GM12878 (cell line): Measurements from ENCODE around the gene MRPS21. TPM values are rescaled to one million over a fixed set of nuclear protein-coding genes. Genes with fewer than 3 reads are reported as not detected.

Source experiments
- ATAC-seq: fragments of 200-7000 bp; cut with Tn5 transposase; 3 replicates; pipeline ENCODE4 v1.9.1; 2020; ENCODE audit warnings: mild to moderate bottlenecking, moderate library complexity
- BruUV-seq: library from RNA; stranded (reverse); fragments of 400-500 nt; replicated peaks from 2 replicates; lab custom pipeline; 2021; lab: Mats Ljungman, UMichigan
- CTCF ChIA-PET: fragments of 300-600 bp; sonication (Branson Sonifier 250); formaldehyde crosslinking; extraction: SDS; loops from one replicate; lab custom pipeline; 2021; ENCODE audit warnings: inconsistent platforms; lab: Yijun Ruan, JAX
- POLR2A ChIA-PET: fragments of 350-600 bp; formaldehyde crosslinking; extraction: SDS; loops from one replicate; lab custom pipeline; 2021; ENCODE audit warnings: inconsistent platforms; lab: Charles Lee
- RAD21 ChIA-PET: fragments of 300-600 bp; sonication (Branson Sonifier 250); formaldehyde crosslinking; loops from one replicate; lab custom pipeline; 2023; ENCODE audit warnings: antibody characterized with exemption; ENCODE audit not compliant: unreplicated experiment; lab: Charles Lee
- SMC1A ChIA-PET: fragments of 300-600 bp; sonication (Branson Sonifier 250); formaldehyde crosslinking; loops from one replicate; lab custom pipeline; 2023; ENCODE audit not compliant: unreplicated experiment, uncharacterized antibody; lab: Charles Lee
- DNase-seq: peaks from one replicate; pipeline ENCODE4 v3.0.0-alpha.2; 2011; ENCODE audit warnings: low read depth, low spot score
- FAIRE-seq: peaks from 3 replicates; lab custom pipeline; 2011; peaks lifted over from hg19 to GRCh38; lab: Jason Lieb, UNC
- H2AFZ ChIP-seq: 2 replicates; pipeline ENCODE4 v1.6.0; 2011; ENCODE audit warnings: low read depth, low read length, control low read depth; ENCODE audit not compliant: control insufficient read depth
- H3K27ac ChIP-seq: 2 replicates; pipeline ENCODE4 v1.5.1; 2011; ENCODE audit warnings: control low read depth; ENCODE audit not compliant: control insufficient read depth, insufficient read depth
- H3K27me3 ChIP-seq, 2 experiments: replicated peaks in 1 of 2; 2 replicates each; pipeline versions ENCODE4 v1.6.0 to v1.6.1; 2011; ENCODE audit warnings: low read length in 1 of 2; ENCODE audit not compliant: control insufficient read depth in 2 of 2, insufficient read depth in 2 of 2
- H3K36me3 ChIP-seq, 2 experiments: 2 replicates each; pipeline ENCODE4 v1.5.1; 2011; ENCODE audit warnings: low read length in 1 of 2; ENCODE audit not compliant: control insufficient read depth in 2 of 2, insufficient read depth in 2 of 2
- H3K4me1 ChIP-seq: 2 replicates; pipeline ENCODE4 v1.6.1; 2011; ENCODE audit warnings: mild to moderate bottlenecking, low read length, moderate library complexity, mixed read lengths; ENCODE audit not compliant: control insufficient read depth, insufficient read depth
- H3K4me2 ChIP-seq: 2 replicates; pipeline ENCODE4 v1.6.0; 2011; ENCODE audit warnings: control low read depth; ENCODE audit not compliant: control insufficient read depth, insufficient read depth
- H3K4me3 ChIP-seq: fragments of 200-600 bp; sonication (generic); 2 replicates; pipeline ENCODE4 v1.5.1; 2016
- H3K79me2 ChIP-seq: 2 replicates; pipeline ENCODE4 v1.6.0; 2011; ENCODE audit warnings: low read length; ENCODE audit not compliant: control insufficient read depth, insufficient read depth
- H3K9ac ChIP-seq: 2 replicates; pipeline ENCODE4 v1.8.0; 2011; ENCODE audit warnings: low read length, control low read depth, mixed read lengths; ENCODE audit not compliant: control insufficient read depth, insufficient read depth
- H3K9me3 ChIP-seq: replicated peaks from 3 replicates; pipeline ENCODE4 v1.5.1; 2011; ENCODE audit warnings: mild to moderate bottlenecking, low read length; ENCODE audit not compliant: control insufficient read depth, insufficient read depth
- H4K20me1 ChIP-seq: 2 replicates; pipeline ENCODE4 v1.6.0; 2011; ENCODE audit not compliant: control insufficient read depth, insufficient read depth
- BHLHE40 ChIP-seq, 2 experiments: fragments of 450-650 bp in 1 of 2; IDR thresholded peaks; 2 replicates each; pipeline ENCODE4 v1.6.1; 2011 to 2017; ENCODE audit warnings: low read depth in 2 of 2, borderline replicate concordance in 1 of 2, improper control_type of control experiment in 1 of 2, low read length in 1 of 2, mild to moderate bottlenecking in 1 of 2
- MYB ChIP-seq: fragments of 150-350 bp; IDR thresholded peaks from 2 replicates; pipeline ENCODE4 v1.6.1; 2014; ENCODE audit warnings: mild to moderate bottlenecking, low read depth, low read length, borderline replicate concordance
- POLR2AphosphoS5 ChIP-seq: IDR thresholded peaks from 2 replicates; pipeline ENCODE4 v1.6.1; 2011; ENCODE audit warnings: mild to moderate bottlenecking, low read length, inconsistent platforms
- SREBF1 ChIP-seq: IDR thresholded peaks from 2 replicates; pipeline ENCODE4 v1.6.1; 2012; ENCODE audit warnings: mild to moderate bottlenecking, low read length
- TARDBP ChIP-seq: IDR thresholded peaks from 2 replicates; pipeline ENCODE4 v1.6.1; 2016; ENCODE audit warnings: borderline replicate concordance
- YY1 ChIP-seq: IDR thresholded peaks from 2 replicates; pipeline ENCODE4 v1.6.1; 2011; ENCODE audit warnings: low read depth, mild to moderate bottlenecking, low read length
- WGBS: methylation state at CpG from one replicate; pipeline ENCODE4 v1.1.6; 2016; ENCODE audit warnings: low lambda C conversion rate; ENCODE audit not compliant: insufficient replicate concordance, insufficient coverage; ENCODE audit errors: missing lambda C conversion rate; 5-methylcytosine and 5-hydroxymethylcytosine counted together
- in situ Hi-C: fragments of 300-500 bp; cut with MboI; formaldehyde crosslinking; loops from 9 replicates; pipeline ENCODE4 v1.14.3; 2018; ENCODE audit warnings: mixed read lengths
- intact Hi-C: fragments of 100-400 bp; cut with micrococcal nuclease; formaldehyde crosslinking; loops from one replicate; pipeline ENCODE4 v1.14.2; 2022; ENCODE audit not compliant: unreplicated experiment
- polyA plus RNA-seq, 11 experiments: library from polyadenylated mRNA; depleted of rRNA in 4 of 11; unstranded in 6 of 11; stranded (reverse) in 5 of 11; fragments of >200 nt; fragmentation: Nextera tagmentation in 4 of 11; fragmentation: Illumina TruSeq in 1 of 11; extraction: Ambion mirVana in 4 of 11; extraction: Trizol in 1 of 11; gene quantifications; 1 replicate in 1 of 11; 2 replicates in 10 of 11; pipeline versions ENCODE4 v1.2.1 to v1.2.3, GENCODE V29; 2011 to 2016; ENCODE audit warnings: inconsistent platforms in 2 of 11, missing spikeins in 2 of 11, low read depth in 1 of 11
- total RNA-seq, 4 experiments: library from RNA; depleted of rRNA in 3 of 4; stranded (reverse); fragments of >200 nt in 3 of 4; fragmentation: Illumina TruSeq in 1 of 4; extraction: Trizol in 1 of 4; gene quantifications; 2 replicates each; pipeline versions ENCODE4 v1.2.1 to v1.2.3, GENCODE V29; 2013 to 2021
- TF ChIP-seq, protein P1 (sequence below): fragments of 450-650 bp; IDR thresholded peaks from 2 replicates; pipeline ENCODE4 v1.6.1; 2016; ENCODE audit warnings: mild to moderate bottlenecking, moderate library complexity, borderline replicate concordance
- TF ChIP-seq, protein P2 (sequence below): IDR thresholded peaks from 2 replicates; pipeline ENCODE4 v1.6.1; 2012; ENCODE audit warnings: low read length, inconsistent platforms
- TF ChIP-seq, protein P3 (sequence below): IDR thresholded peaks from 2 replicates; pipeline ENCODE4 v1.6.1; 2011; ENCODE audit warnings: borderline replicate concordance, low read depth, mild to moderate bottlenecking, moderate library complexity, mixed read lengths, low read length; ENCODE audit not compliant: insufficient read depth; ENCODE audit errors: extremely low read length

Gene MRPS21
- total and polyA plus RNA-seq, 10 of the 15 experiments (the other 5 are each of a cell fraction or from before 2014, with no cell fraction given): 69.4 to 275 (median 103) TPM

DNA sequence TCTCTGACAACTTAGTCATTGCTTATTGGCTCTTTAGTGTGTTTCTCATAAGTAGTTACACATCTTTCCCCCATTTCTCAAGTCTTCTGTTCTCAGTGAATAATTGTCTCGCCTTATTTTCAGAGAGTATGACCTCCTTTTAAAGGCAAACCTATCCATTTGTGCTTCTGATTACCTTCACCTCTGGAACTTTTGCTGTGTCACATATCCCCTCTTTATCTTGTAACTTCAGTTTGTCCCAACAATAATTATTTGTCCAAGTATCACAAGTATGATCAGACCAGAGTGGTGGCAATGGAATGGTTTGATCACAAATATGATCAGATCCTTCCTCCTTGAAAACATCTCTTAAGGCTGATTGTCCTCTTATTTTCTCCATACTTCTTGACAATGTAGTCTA lies 5.3 kb upstream of the MRPS21 start (continued):
- TF ChIP-seq, protein P1, sequence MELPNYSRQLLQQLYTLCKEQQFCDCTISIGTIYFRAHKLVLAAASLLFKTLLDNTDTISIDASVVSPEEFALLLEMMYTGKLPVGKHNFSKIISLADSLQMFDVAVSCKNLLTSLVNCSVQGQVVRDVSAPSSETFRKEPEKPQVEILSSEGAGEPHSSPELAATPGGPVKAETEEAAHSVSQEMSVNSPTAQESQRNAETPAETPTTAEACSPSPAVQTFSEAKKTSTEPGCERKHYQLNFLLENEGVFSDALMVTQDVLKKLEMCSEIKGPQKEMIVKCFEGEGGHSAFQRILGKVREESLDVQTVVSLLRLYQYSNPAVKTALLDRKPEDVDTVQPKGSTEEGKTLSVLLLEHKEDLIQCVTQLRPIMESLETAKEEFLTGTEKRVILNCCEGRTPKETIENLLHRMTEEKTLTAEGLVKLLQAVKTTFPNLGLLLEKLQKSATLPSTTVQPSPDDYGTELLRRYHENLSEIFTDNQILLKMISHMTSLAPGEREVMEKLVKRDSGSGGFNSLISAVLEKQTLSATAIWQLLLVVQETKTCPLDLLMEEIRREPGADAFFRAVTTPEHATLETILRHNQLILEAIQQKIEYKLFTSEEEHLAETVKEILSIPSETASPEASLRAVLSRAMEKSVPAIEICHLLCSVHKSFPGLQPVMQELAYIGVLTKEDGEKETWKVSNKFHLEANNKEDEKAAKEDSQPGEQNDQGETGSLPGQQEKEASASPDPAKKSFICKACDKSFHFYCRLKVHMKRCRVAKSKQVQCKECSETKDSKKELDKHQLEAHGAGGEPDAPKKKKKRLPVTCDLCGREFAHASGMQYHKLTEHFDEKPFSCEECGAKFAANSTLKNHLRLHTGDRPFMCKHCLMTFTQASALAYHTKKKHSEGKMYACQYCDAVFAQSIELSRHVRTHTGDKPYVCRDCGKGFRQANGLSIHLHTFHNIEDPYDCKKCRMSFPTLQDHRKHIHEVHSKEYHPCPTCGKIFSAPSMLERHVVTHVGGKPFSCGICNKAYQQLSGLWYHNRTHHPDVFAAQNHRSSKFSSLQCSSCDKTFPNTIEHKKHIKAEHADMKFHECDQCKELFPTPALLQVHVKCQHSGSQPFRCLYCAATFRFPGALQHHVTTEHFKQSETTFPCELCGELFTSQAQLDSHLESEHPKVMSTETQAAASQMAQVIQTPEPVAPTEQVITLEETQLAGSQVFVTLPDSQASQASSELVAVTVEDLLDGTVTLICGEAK: no peak
- TF ChIP-seq POLR2AphosphoS5: no peak
- TF ChIP-seq, protein P2, sequence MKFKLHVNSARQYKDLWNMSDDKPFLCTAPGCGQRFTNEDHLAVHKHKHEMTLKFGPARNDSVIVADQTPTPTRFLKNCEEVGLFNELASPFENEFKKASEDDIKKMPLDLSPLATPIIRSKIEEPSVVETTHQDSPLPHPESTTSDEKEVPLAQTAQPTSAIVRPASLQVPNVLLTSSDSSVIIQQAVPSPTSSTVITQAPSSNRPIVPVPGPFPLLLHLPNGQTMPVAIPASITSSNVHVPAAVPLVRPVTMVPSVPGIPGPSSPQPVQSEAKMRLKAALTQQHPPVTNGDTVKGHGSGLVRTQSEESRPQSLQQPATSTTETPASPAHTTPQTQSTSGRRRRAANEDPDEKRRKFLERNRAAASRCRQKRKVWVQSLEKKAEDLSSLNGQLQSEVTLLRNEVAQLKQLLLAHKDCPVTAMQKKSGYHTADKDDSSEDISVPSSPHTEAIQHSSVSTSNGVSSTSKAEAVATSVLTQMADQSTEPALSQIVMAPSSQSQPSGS: no peak
- no peak for TF ChIP-seq YY1
- TF ChIP-seq MYB: no peak
- no peak for TF ChIP-seq TARDBP
- no peak for TF ChIP-seq BHLHE40 (IDR thresholded peaks at IDR 0.05; ENCODE audit: borderline replicate concordance in 1 of 2, low read depth in 2 of 2, low read length in 1 of 2)

DNA sequence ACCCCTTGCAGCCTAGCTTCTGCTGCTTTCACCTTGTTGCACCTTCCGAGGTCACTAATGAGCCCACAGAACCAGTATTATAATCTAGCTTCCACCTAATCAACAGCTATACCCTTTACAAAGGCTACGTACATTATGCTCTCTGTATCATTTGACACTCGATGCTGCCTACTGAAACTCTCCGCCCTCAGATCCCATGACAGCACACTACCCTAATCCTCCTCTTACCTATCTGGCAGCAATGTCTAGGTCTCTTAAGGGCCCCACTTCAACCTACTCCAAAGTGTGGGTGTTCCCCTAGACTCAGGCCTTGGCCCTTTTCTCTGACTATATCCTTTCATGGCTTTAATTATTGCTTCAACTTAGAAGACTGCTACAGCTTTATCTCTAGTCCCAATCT lies 4.8 kb upstream of the MRPS21 start:
- FAIRE-seq: no peak
- no TSS peak for BruUV-seq

More for the DNA sequence above, 4.8 kb upstream of the MRPS21 start:
- Histone ChIP-seq H3K27me3 (no peaks in the 10 kb centered on the region), H3K79me2 (peaks cover 2% of the 10 kb centered on the region), H4K20me1 (no peaks in the 10 kb centered on the region), H3K27ac (no peak overlapping the region), H3K4me1 (no peaks in the 10 kb centered on the region), H2AFZ (no peak overlapping the region), H3K9me3 (no peaks in the 10 kb centered on the region), H3K4me2 (no peak overlapping the region), H3K9ac (no peak overlapping the region), H3K4me3 (no peak overlapping the region), H3K36me3 (no peaks in the 10 kb centered on the region)
- no peak for ATAC-seq
- RAD21 ChIA-PET: interaction anchor here (0.6 to 0.8 kb wide), 2 partner anchors 33 to 240 kb away, joined by 3 read pairs; no protein-coding TSS in a partner anchor
- SMC1A ChIA-PET: no interaction called here
- intact Hi-C loops: no loop called here
- no peak for DNase-seq
- in situ Hi-C loops: no loop called here
- WGBS: 76% methylated on average over 4 of the region's 4 CpGs
- CTCF ChIA-PET: no interaction called here
- POLR2A ChIA-PET: interaction anchor here (0.6 kb wide), 1 partner anchor 32 kb away, joined by 3 read pairs; no protein-coding TSS in a partner anchor
- TF ChIP-seq, protein P3, sequence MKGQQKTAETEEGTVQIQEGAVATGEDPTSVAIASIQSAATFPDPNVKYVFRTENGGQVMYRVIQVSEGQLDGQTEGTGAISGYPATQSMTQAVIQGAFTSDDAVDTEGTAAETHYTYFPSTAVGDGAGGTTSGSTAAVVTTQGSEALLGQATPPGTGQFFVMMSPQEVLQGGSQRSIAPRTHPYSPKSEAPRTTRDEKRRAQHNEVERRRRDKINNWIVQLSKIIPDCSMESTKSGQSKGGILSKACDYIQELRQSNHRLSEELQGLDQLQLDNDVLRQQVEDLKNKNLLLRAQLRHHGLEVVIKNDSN: no peak
- TF ChIP-seq SREBF1 (no peak), YY1 (no peak)
